ENCODE results near the gene PRKCB. TPM values are rescaled to one million over a fixed set of nuclear protein-coding genes. Genes with fewer than 3 reads are reported as not detected.
"Not testable (repeated sequence)": the region's sequence is repeated elsewhere in the genome, so short reads cannot be mapped to it uniquely, and the experiment has no call there.

PRKCB gene
- total RNA-seq, 4 donors from 2014 or later, result 7.4 to 21.6 (median 12.9) TPM

DNA sequence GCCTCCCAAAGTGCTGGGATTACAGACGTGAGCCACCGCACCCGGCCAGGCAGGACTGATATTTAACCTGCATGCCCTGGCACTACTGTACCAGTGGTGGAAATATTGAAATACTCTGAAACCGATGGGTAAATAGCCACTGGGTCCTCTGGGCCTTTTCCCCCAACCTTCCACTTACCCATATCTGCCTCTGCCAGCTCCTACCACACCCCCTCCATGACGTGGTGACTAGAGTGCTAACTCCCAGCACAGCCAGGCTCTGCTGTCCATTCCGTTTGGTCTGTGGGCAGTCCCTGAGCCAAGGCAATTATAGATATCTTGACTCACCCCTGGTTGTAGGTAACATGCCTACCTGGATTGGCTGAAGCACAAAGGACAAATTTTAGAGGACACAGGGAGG lies 187.8 kb downstream of the PRKCB start:
- intact Hi-C loops (cut with DNase I; ENCODE audit: low total_unique reads), result no loop called here
- peak in 1 of 2 donors; percentile 56 for DNase-seq (ENCODE audit: low spot score in 2 of 2)
- WGBS, 2 donors, result 87 to 89% methylated on average over 6 of the region's 6 CpGs
- H3K4me3 ChIP-seq (ENCODE audit: low read depth, poor library complexity, severe bottlenecking), result no peak overlapping the region
- TF ChIP-seq, protein P1, sequence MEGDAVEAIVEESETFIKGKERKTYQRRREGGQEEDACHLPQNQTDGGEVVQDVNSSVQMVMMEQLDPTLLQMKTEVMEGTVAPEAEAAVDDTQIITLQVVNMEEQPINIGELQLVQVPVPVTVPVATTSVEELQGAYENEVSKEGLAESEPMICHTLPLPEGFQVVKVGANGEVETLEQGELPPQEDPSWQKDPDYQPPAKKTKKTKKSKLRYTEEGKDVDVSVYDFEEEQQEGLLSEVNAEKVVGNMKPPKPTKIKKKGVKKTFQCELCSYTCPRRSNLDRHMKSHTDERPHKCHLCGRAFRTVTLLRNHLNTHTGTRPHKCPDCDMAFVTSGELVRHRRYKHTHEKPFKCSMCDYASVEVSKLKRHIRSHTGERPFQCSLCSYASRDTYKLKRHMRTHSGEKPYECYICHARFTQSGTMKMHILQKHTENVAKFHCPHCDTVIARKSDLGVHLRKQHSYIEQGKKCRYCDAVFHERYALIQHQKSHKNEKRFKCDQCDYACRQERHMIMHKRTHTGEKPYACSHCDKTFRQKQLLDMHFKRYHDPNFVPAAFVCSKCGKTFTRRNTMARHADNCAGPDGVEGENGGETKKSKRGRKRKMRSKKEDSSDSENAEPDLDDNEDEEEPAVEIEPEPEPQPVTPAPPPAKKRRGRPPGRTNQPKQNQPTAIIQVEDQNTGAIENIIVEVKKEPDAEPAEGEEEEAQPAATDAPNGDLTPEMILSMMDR (IDR thresholded peaks at IDR 0.05), result no peak
- no peak for TF ChIP-seq POLR2A (IDR thresholded peaks at IDR 0.05)

DNA sequence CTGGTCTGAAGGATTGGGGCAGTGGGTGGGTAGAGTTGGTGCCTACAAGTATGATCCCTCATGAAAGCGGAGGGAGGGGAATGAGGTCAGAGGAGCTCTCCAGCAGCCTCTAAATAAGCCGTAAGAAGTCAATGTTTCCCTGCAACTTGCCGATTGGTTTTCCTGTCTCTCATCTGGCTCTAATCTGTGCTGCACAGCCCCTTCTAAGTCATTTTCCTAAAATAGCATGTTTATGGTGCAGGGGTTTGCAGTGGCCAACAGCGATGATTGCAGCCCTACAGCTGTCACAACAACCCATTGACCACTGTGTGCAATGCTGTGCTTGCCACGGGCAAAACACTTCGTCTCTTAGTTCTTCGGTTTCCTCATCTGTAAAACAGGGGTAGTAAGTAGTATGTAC lies 189.2 kb downstream of the PRKCB start:
- WGBS, 2 donors, result 58 to 77% methylated on average over 7 of the region's 7 CpGs

DNA sequence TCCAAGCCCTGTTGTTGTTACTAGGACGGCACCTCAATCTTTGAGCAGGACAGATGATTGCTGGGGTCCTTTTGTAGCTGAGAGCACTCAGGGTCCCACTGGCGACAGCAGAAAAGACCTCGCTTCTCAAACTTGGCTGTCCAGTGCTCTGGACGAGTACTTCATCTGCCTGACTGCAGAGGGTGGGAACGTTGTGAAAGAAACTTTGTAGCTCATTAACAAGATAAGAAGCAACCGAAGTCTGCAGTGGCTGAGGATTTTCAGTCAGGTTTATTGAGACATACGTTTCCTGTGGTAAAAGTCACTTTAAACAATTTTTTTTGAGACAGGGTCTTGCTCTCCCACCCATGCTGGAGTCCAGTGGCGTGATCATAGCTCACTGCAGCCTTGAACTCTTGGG lies 191.7 kb downstream of the PRKCB start:
- no peak overlapping the region for H3K4me3 ChIP-seq (ENCODE audit: low read depth, poor library complexity, severe bottlenecking)
- no peak for DNase-seq (ENCODE audit: low spot score in 2 of 2)
- WGBS, 2 donors, result 70% methylated on average over 8 of the region's 8 CpGs
- intact Hi-C loops (cut with DNase I; ENCODE audit: low total_unique reads), result no loop called here
- no peak for TF ChIP-seq POLR2A (IDR thresholded peaks at IDR 0.05)
- TF ChIP-seq, protein P1 (IDR thresholded peaks at IDR 0.05), result no peak

More for the DNA sequence above, 189.2 kb downstream of the PRKCB start:
- intact Hi-C loops (cut with DNase I; ENCODE audit: low total_unique reads), result no loop called here
- peak in 1 of 2 donors; percentile 45 for DNase-seq (ENCODE audit: low spot score in 2 of 2)
- TF ChIP-seq, protein P1 (IDR thresholded peaks at IDR 0.05), result no peak
- no peak for TF ChIP-seq POLR2A (IDR thresholded peaks at IDR 0.05)
- no peak overlapping the region for H3K4me3 ChIP-seq (ENCODE audit: low read depth, poor library complexity, severe bottlenecking)

DNA sequence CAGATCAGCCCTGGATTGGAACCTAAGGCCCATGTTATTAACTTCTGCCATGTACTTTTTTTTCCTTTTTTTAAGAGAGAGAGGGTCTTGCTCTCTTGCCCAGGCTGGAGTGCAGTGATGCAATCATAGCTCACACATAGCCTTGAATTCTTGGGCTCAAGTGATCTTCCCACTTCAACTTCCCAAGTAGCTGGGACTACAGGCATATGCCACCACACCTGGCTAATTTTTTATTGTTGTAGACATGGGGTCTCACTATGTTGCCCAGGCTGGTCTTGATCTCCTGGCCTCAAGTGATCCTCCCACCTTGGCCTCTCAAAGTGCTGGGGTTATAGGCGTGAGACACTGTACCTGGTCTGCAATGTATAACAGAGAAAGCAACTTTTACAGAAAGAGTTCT lies 194.1 kb downstream of the PRKCB start:
- WGBS, 2 donors, result 89 to 95% methylated on average over 1 of the region's 1 CpG
- H3K4me3 ChIP-seq (ENCODE audit: low read depth, poor library complexity, severe bottlenecking); intact Hi-C loops (cut with DNase I; ENCODE audit: low total_unique reads); DNase-seq (ENCODE audit: low spot score in 2 of 2): not testable (repeated sequence)

DNA sequence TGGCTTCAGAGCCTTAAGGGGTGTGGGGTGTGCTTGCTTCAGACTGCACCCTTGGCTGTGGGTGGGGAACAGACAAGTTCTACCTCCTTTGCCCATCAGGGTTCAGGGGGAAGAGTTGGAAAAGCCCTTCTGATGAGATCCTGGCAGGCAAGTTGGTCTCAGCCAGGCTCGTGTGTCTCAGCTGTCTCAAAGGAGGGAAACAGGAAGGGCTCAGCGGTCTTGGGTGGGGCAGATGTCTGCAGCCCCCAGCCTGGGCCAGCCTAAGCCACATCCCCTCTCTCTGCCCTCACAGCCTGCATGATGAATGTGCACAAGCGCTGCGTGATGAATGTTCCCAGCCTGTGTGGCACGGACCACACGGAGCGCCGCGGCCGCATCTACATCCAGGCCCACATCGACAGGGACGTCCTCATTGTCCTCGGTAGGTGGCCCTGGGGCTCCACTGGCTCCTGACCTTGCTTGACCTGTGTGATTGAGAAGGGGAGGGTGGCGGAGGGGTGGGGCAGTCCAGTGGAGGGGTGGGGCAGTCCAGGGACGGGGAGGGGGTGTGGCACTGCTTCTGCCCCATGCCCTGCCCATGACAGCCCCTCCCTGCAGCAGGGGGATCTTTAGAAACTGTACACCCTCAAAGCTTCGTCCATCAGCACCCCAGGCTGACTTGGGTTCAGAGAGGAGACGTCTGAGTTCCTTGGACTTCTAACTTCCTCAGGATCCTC lies 199.5 kb downstream of the PRKCB start:
- DNase-seq (ENCODE audit: low spot score in 2 of 2), result no peak
- 48 to 58% methylated on average over 16 of the region's 17 CpGs for WGBS, 2 donors
- no peak overlapping the region for H3K4me3 ChIP-seq (ENCODE audit: low read depth, poor library complexity, severe bottlenecking)
- TF ChIP-seq, protein P1 (IDR thresholded peaks at IDR 0.05), result no peak
- TF ChIP-seq POLR2A (IDR thresholded peaks at IDR 0.05), result no peak
- intact Hi-C loops (cut with DNase I; ENCODE audit: low total_unique reads), result loop anchor here (5.0 kb wide), 2 partner anchors 298 to 478 kb away; partner anchors contain the start of genes EARS2 and UBFD1

DNA sequence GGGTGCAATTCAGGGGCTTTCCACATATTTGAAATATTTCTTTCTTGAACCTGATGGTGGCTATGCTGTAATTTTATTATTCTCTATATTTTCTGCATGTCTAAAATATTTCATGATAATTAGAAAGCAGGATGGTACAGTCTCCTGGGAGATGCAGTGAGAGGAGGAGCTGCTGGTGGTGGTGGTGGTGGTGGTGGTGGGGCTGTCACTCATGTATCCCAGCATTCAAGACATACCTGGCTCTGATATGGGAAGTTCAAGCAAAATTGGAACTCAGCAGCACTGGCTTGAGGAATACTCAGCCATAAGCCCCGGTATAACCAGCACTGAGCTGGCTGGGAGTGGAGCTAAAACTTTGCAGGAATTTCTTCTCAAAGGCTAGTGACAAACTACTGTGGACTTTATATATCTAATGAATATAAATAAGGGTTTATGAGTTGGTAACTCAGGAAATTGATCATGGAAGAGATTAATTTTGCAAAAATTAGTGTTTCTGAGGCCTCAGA lies 200.3 kb downstream of the PRKCB start:
- no peak overlapping the region for H3K4me3 ChIP-seq (ENCODE audit: low read depth, poor library complexity, severe bottlenecking)
- intact Hi-C loops (cut with DNase I; ENCODE audit: low total_unique reads), result loop anchor here (5.0 kb wide), 2 partner anchors 299 to 479 kb away; partner anchors contain the start of genes EARS2 and UBFD1
- no peak for DNase-seq (ENCODE audit: low spot score in 2 of 2)
- TF ChIP-seq, protein P1 (IDR thresholded peaks at IDR 0.05), result no peak
- no peak for TF ChIP-seq POLR2A (IDR thresholded peaks at IDR 0.05)
- 52 to 54% methylated on average over 1 of the region's 1 CpG for WGBS, 2 donors
